H1 (cell line): ENCODE data around the gene RHOB.

Source experiments
- CREB1 ChIP-seq: IDR thresholded peaks from 2 replicates; pipeline ENCODE4 v1.6.1; 2012; ENCODE audit warnings: inconsistent platforms
- CTCF ChIP-seq, 3 experiments: IDR thresholded peaks; 1 replicate in 2 of 3; 2 replicates in 1 of 3; pipeline versions ENCODE4 v1.5.1 to v1.6.1; 2011; ENCODE audit warnings: low read length in 3 of 3, mild to moderate bottlenecking in 3 of 3, inconsistent platforms in 2 of 3, low read depth in 1 of 3, moderate library complexity in 1 of 3; ENCODE audit not compliant: insufficient read depth in 1 of 3; ENCODE audit errors: control extremely low read depth in 1 of 3
- YY1 ChIP-seq: IDR thresholded peaks from 2 replicates; pipeline ENCODE4 v1.6.1; 2011; ENCODE audit warnings: low read depth, mild to moderate bottlenecking, low read length

- TF ChIP-seq CTCF (IDR thresholded peaks at IDR 0.05; ENCODE audit: control extremely low read depth in 1 of 3, insufficient read depth in 1 of 3, low read depth in 1 of 3, low read length in 3 of 3) (no peak), CREB1 (no peak), YY1 (no peak)
Measured at GRCh38 chr2:20468549-20469500, 22.0 kb downstream of the RHOB start.
